ENCODE data around the gene MPP2. TPM values are rescaled to one million over a fixed set of nuclear protein-coding genes. Genes with fewer than 3 reads are reported as not detected.

The MPP2 gene
- total RNA-seq, 2 experiments from 2014 or later: 0.16 to 0.67 TPM

DNA sequence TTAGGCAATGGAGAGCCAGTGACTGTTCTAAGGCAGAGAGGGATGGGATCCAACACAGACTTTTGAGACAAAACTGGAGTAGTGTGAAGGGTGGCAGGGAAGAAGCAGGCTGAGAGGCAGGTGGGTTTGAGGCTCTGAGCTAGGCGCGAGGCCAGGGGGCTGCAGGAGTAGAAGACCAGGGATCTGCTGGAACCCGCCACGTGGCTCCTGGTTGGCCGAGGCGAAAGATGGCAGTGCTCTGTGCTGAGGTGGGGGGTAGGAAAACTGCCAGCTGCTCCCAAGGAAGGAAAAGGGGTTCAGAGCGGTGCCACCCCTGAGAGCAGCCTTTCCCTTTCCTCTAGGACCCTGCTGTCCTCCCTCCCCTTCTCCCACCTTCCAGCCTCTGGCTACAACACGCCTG, 54.8 kb downstream of the MPP2 start:
- H3K9me3 ChIP-seq (ENCODE audit: low read length): no peaks in the 10 kb centered on the region
- no peaks in the 10 kb centered on the region for H3K9me2 ChIP-seq (ENCODE audit: insufficient read depth, low read length)
- H3K79me2 ChIP-seq (ENCODE audit: insufficient read depth, low read depth, low read length): no peaks in the 10 kb centered on the region
- ChIA-PET POLR2A (no interaction called here), CTCF (ENCODE audit: unreplicated experiment) (no interaction called here)
- H3K4me3 ChIP-seq (ENCODE audit: low read depth, low read length, poor library complexity, severe bottlenecking): no peak overlapping the region
- H2AFZ ChIP-seq (ENCODE audit: low read length): no peak overlapping the region
- no peak for DNase-seq (ENCODE audit: low spot score)
- no TSS peak for BruUV-seq (replicated peaks)
- intact Hi-C loops (cut with micrococcal nuclease; ENCODE audit: unreplicated experiment): no loop called here
- no peak overlapping the region for H3K4me2 ChIP-seq (ENCODE audit: low read length)
- H3K4me1 ChIP-seq (ENCODE audit: insufficient read depth, low read length, poor library complexity, severe bottlenecking): no peaks in the 10 kb centered on the region
- no peak for TF ChIP-seq EZH2phosphoT487 (IDR thresholded peaks at IDR 0.05; ENCODE audit: borderline replicate concordance, low read depth, low read length)
- TF ChIP-seq, protein P1, sequence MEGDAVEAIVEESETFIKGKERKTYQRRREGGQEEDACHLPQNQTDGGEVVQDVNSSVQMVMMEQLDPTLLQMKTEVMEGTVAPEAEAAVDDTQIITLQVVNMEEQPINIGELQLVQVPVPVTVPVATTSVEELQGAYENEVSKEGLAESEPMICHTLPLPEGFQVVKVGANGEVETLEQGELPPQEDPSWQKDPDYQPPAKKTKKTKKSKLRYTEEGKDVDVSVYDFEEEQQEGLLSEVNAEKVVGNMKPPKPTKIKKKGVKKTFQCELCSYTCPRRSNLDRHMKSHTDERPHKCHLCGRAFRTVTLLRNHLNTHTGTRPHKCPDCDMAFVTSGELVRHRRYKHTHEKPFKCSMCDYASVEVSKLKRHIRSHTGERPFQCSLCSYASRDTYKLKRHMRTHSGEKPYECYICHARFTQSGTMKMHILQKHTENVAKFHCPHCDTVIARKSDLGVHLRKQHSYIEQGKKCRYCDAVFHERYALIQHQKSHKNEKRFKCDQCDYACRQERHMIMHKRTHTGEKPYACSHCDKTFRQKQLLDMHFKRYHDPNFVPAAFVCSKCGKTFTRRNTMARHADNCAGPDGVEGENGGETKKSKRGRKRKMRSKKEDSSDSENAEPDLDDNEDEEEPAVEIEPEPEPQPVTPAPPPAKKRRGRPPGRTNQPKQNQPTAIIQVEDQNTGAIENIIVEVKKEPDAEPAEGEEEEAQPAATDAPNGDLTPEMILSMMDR (conservative IDR thresholded peaks at IDR 0.05; ENCODE audit: low read length): no peak
- no peaks in the 10 kb centered on the region for H3K36me3 ChIP-seq (ENCODE audit: insufficient read depth, low read length)
- no peaks in the 10 kb centered on the region for H4K20me1 ChIP-seq (ENCODE audit: insufficient read depth, low read length)
- no peak overlapping the region for H3K27ac ChIP-seq (ENCODE audit: low read depth, low read length, poor library complexity, severe bottlenecking)

DNA sequence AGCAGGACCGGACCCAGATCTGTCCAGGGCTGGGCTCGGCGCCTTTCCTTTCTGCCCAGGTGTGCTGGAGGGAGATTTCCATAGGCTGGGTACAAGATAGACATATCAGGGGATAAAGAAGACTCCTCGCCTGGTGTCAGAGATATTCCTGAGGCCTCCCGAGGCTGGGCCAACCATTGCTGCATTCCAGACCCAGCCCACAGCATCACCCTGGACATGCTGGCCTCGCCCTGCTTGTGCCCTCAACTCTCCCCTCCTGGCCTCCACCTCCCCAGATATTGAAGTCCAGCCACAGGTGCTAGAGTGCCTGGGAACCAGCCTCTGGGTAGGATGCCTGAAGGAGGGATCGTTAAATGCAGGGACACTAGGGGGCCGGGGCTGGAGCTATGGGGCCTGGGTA, 58.2 kb downstream of the MPP2 start:
- Histone ChIP-seq H3K79me2 (ENCODE audit: insufficient read depth, low read depth, low read length) (no peaks in the 10 kb centered on the region), H3K36me3 (ENCODE audit: insufficient read depth, low read length) (no peaks in the 10 kb centered on the region), H4K20me1 (ENCODE audit: insufficient read depth, low read length) (no peaks in the 10 kb centered on the region), H3K9me3 (ENCODE audit: low read length) (no peaks in the 10 kb centered on the region), H3K27ac (ENCODE audit: low read depth, low read length, poor library complexity, severe bottlenecking) (no peak overlapping the region), H3K4me1 (ENCODE audit: insufficient read depth, low read length, poor library complexity, severe bottlenecking) (no peaks in the 10 kb centered on the region), H3K9me2 (ENCODE audit: insufficient read depth, low read length) (no peaks in the 10 kb centered on the region), H3K4me3 (ENCODE audit: low read depth, low read length, poor library complexity, severe bottlenecking) (no peak overlapping the region), H2AFZ (ENCODE audit: low read length) (no peak overlapping the region), H3K4me2 (ENCODE audit: low read length) (no peak overlapping the region)
- ChIA-PET POLR2A (no interaction called here), CTCF (ENCODE audit: unreplicated experiment) (no interaction called here)
- no TSS peak for BruUV-seq (replicated peaks)
- intact Hi-C loops (cut with micrococcal nuclease; ENCODE audit: unreplicated experiment): no loop called here
- TF ChIP-seq EZH2phosphoT487 (IDR thresholded peaks at IDR 0.05; ENCODE audit: borderline replicate concordance, low read depth, low read length): no peak
- TF ChIP-seq, protein P1 (conservative IDR thresholded peaks at IDR 0.05; ENCODE audit: low read length): no peak
- no peak for DNase-seq (ENCODE audit: low spot score)

DNA sequence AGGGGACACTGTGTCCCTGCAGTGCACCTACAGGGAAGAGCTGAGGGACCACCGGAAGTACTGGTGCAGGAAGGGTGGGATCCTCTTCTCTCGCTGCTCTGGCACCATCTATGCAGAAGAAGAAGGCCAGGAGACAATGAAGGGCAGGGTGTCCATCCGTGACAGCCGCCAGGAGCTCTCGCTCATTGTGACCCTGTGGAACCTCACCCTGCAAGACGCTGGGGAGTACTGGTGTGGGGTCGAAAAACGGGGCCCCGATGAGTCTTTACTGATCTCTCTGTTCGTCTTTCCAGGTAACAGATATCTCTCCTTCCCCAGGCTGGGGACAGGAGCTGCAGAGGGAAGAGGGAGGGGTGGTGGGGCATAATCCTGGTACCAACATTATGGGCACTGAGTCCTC, 58.7 kb downstream of the MPP2 start:
- Histone ChIP-seq H3K4me3 (ENCODE audit: low read depth, low read length, poor library complexity, severe bottlenecking) (no peak overlapping the region), H4K20me1 (ENCODE audit: insufficient read depth, low read length) (no peaks in the 10 kb centered on the region), H3K79me2 (ENCODE audit: insufficient read depth, low read depth, low read length) (no peaks in the 10 kb centered on the region), H3K9me2 (ENCODE audit: insufficient read depth, low read length) (no peaks in the 10 kb centered on the region), H3K27ac (ENCODE audit: low read depth, low read length, poor library complexity, severe bottlenecking) (no peak overlapping the region), H2AFZ (ENCODE audit: low read length) (no peak overlapping the region), H3K4me1 (ENCODE audit: insufficient read depth, low read length, poor library complexity, severe bottlenecking) (no peaks in the 10 kb centered on the region), H3K4me2 (ENCODE audit: low read length) (no peak overlapping the region), H3K36me3 (ENCODE audit: insufficient read depth, low read length) (no peaks in the 10 kb centered on the region), H3K9me3 (ENCODE audit: low read length) (no peaks in the 10 kb centered on the region)
- intact Hi-C loops (cut with micrococcal nuclease; ENCODE audit: unreplicated experiment): no loop called here
- BruUV-seq (replicated peaks): no TSS peak
- no peak for TF ChIP-seq EZH2phosphoT487 (IDR thresholded peaks at IDR 0.05; ENCODE audit: borderline replicate concordance, low read depth, low read length)
- TF ChIP-seq, protein P1 (conservative IDR thresholded peaks at IDR 0.05; ENCODE audit: low read length): no peak
- ChIA-PET CTCF (ENCODE audit: unreplicated experiment) (no interaction called here), POLR2A (no interaction called here)
- no peak for DNase-seq (ENCODE audit: low spot score)
